HL-60 (cell line): ENCODE results near the gene TBCCD1.

Experiments
- TF ChIP-seq, protein P1 (sequence below): IDR thresholded peaks from one replicate; pipeline ENCODE4 v1.5.1; 2011; ENCODE audit warnings: low read length, control low read depth, inconsistent platforms; ENCODE audit not compliant: insufficient read depth
- TF ChIP-seq, protein P2 (sequence below): IDR thresholded peaks from 2 replicates; pipeline ENCODE4 v1.6.1; 2012; ENCODE audit warnings: low read depth; ENCODE audit not compliant: insufficient replicate concordance

- TF ChIP-seq, protein P1, sequence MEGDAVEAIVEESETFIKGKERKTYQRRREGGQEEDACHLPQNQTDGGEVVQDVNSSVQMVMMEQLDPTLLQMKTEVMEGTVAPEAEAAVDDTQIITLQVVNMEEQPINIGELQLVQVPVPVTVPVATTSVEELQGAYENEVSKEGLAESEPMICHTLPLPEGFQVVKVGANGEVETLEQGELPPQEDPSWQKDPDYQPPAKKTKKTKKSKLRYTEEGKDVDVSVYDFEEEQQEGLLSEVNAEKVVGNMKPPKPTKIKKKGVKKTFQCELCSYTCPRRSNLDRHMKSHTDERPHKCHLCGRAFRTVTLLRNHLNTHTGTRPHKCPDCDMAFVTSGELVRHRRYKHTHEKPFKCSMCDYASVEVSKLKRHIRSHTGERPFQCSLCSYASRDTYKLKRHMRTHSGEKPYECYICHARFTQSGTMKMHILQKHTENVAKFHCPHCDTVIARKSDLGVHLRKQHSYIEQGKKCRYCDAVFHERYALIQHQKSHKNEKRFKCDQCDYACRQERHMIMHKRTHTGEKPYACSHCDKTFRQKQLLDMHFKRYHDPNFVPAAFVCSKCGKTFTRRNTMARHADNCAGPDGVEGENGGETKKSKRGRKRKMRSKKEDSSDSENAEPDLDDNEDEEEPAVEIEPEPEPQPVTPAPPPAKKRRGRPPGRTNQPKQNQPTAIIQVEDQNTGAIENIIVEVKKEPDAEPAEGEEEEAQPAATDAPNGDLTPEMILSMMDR: no peak
- TF ChIP-seq, protein P2, sequence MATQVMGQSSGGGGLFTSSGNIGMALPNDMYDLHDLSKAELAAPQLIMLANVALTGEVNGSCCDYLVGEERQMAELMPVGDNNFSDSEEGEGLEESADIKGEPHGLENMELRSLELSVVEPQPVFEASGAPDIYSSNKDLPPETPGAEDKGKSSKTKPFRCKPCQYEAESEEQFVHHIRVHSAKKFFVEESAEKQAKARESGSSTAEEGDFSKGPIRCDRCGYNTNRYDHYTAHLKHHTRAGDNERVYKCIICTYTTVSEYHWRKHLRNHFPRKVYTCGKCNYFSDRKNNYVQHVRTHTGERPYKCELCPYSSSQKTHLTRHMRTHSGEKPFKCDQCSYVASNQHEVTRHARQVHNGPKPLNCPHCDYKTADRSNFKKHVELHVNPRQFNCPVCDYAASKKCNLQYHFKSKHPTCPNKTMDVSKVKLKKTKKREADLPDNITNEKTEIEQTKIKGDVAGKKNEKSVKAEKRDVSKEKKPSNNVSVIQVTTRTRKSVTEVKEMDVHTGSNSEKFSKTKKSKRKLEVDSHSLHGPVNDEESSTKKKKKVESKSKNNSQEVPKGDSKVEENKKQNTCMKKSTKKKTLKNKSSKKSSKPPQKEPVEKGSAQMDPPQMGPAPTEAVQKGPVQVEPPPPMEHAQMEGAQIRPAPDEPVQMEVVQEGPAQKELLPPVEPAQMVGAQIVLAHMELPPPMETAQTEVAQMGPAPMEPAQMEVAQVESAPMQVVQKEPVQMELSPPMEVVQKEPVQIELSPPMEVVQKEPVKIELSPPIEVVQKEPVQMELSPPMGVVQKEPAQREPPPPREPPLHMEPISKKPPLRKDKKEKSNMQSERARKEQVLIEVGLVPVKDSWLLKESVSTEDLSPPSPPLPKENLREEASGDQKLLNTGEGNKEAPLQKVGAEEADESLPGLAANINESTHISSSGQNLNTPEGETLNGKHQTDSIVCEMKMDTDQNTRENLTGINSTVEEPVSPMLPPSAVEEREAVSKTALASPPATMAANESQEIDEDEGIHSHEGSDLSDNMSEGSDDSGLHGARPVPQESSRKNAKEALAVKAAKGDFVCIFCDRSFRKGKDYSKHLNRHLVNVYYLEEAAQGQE: no peak
Measured at GRCh38 chr3:186600896-186601295, 33.8 kb upstream of the TBCCD1 start.
